A549 treated with AZD2906 at 1 μM for 4 hours (cell line): ENCODE measurements around the gene NCAPG2. TPM values are rescaled to one million over a fixed set of nuclear protein-coding genes. Genes with fewer than 3 reads are reported as not detected.

Source experiments
- total RNA-seq: library from RNA; stranded (reverse); fragments of 200-300 nt; extraction: Qiagen RNA extraction; gene quantifications from 5 replicates; pipeline ENCODE4 v1.2.3, GENCODE V29; 2022

NCAPG2 gene
- total RNA-seq = 33.2 to 41.3 TPM (median 37.9 TPM) in 5 replicates

GRCh38 chr7:158704524-158705233 is at the start of gene NCAPG2:
NCAPG2 (minus strand) TSS chr7:158704804; CDS start chr7:158701899, 2,905 bp downstream.

GRCh38 chr7:158587162-158588084 is 117.2 kb downstream of the NCAPG2 start, which contains the start of gene PTPRN2:
PTPRN2 (minus strand) TSS chr7:158587823.

Other genes starting within 250 kb of the NCAPG2 start
- 0.69 to 1.0 TPM (median 0.77 TPM) in 5 replicates for gene PTPRN2, start 117.0 kb downstream of the NCAPG2 start, total RNA-seq
- 89.8 to 122 TPM (median 118 TPM) in 5 replicates for gene ESYT2, start 124.7 kb upstream of the NCAPG2 start, total RNA-seq
- gene DYNC2I1, start 151.8 kb upstream of the NCAPG2 start, total RNA-seq = 19.4 to 24.8 TPM (median 21.9 TPM) in 5 replicates